Measurements from ENCODE around the gene TAF3.

TAF3 gene

GRCh38 chr10:7833210-7833609 is 14.9 kb downstream of the TAF3 start:
- H3K27ac ChIP-seq, result no peak overlapping the region
- ChIA-PET POLR2A (ENCODE audit: low non-redundant PET) (no interaction called here), CTCF (interaction anchor here (0.6 kb wide), 1 partner anchor 236 kb away, joined by 8 read pairs; no protein-coding TSS in a partner anchor)
- no peak for DNase-seq (ENCODE audit: low spot score)
- TF ChIP-seq CTCF (conservative IDR thresholded peaks at IDR 0.05; ENCODE audit: low read depth), result no peak

- CTCF ChIA-PET, result no interaction called here
- no peak overlapping the region for H3K27ac ChIP-seq
- POLR2A ChIA-PET (ENCODE audit: low non-redundant PET), result no interaction called here
- DNase-seq (ENCODE audit: low spot score), result no peak
- TF ChIP-seq CTCF (conservative IDR thresholded peaks at IDR 0.05; ENCODE audit: low read depth), result no peak
Observed at GRCh38 chr10:7834262-7834661, 16.0 kb downstream of the TAF3 start.

- no peak for TF ChIP-seq CTCF (conservative IDR thresholded peaks at IDR 0.05; ENCODE audit: low read depth)
- CTCF ChIA-PET, result no interaction called here
- DNase-seq (ENCODE audit: low spot score), result no peak
- POLR2A ChIA-PET (ENCODE audit: low non-redundant PET), result no interaction called here
- no peak overlapping the region for H3K27ac ChIP-seq
Observed at GRCh38 chr10:7836571-7836970, 18.3 kb downstream of the TAF3 start.

GRCh38 chr10:7846591-7846990 is 28.3 kb downstream of the TAF3 start:
- no peak for DNase-seq (ENCODE audit: low spot score)
- ChIA-PET POLR2A (ENCODE audit: low non-redundant PET) (no interaction called here), CTCF (no interaction called here)
- TF ChIP-seq CTCF (conservative IDR thresholded peaks at IDR 0.05; ENCODE audit: low read depth), result no peak
- H3K27ac ChIP-seq, result no peak overlapping the region

GRCh38 chr10:7853226-7853842 is 35.0 kb downstream of the TAF3 start:
- CTCF ChIA-PET, result no interaction called here
- POLR2A ChIA-PET (ENCODE audit: low non-redundant PET), result no interaction called here
- H3K27ac ChIP-seq, result no peak overlapping the region
- no peak for TF ChIP-seq CTCF (conservative IDR thresholded peaks at IDR 0.05; ENCODE audit: low read depth)
- no peak for DNase-seq (ENCODE audit: low spot score)

GRCh38 chr10:7853890-7854289 is 35.6 kb downstream of the TAF3 start:
- ChIA-PET POLR2A (ENCODE audit: low non-redundant PET) (no interaction called here), CTCF (no interaction called here)
- TF ChIP-seq CTCF (conservative IDR thresholded peaks at IDR 0.05; ENCODE audit: low read depth), result no peak
- no peak overlapping the region for H3K27ac ChIP-seq
- DNase-seq (ENCODE audit: low spot score), result no peak

Data from RWPE1 (cell line).